ENCODE results near the gene PHTF2.

DNA sequence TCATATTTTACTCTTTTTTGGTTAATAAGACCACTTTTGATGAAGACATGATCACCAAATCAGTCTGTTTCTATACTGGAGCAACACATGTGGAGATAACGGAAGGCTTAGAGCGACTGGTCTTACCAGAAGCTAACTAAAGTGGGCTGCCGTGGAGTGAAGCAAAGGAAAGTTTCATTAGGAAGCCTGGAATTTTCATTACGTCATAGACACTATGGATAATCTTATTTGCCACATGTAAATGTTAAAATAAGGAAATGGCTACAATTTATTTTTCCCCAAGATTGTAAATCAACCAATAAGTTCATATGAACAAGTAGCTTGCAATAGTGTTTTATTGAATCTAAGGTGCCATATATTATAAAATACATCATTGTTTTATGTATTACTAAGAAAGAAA is 185.4 kb downstream of the PHTF2 start:
- TF ChIP-seq, protein P1, sequence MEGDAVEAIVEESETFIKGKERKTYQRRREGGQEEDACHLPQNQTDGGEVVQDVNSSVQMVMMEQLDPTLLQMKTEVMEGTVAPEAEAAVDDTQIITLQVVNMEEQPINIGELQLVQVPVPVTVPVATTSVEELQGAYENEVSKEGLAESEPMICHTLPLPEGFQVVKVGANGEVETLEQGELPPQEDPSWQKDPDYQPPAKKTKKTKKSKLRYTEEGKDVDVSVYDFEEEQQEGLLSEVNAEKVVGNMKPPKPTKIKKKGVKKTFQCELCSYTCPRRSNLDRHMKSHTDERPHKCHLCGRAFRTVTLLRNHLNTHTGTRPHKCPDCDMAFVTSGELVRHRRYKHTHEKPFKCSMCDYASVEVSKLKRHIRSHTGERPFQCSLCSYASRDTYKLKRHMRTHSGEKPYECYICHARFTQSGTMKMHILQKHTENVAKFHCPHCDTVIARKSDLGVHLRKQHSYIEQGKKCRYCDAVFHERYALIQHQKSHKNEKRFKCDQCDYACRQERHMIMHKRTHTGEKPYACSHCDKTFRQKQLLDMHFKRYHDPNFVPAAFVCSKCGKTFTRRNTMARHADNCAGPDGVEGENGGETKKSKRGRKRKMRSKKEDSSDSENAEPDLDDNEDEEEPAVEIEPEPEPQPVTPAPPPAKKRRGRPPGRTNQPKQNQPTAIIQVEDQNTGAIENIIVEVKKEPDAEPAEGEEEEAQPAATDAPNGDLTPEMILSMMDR (IDR thresholded peaks at IDR 0.05), result no peak
- no peak for TF ChIP-seq POLR2A (IDR thresholded peaks at IDR 0.05)

Data from testis (tissue), 2 donors.